IMR-90 (cell line): ENCODE results near the gene MPPED1. TPM values are rescaled to one million over a fixed set of nuclear protein-coding genes. Genes with fewer than 3 reads are reported as not detected.

Experiments
- ATAC-seq: fragments of 200-7000 bp; cut with Tn5 transposase; 2 replicates; pipeline ENCODE4 v1.9.1; 2020; ENCODE audit warnings: low read depth, mild to moderate bottlenecking, moderate library complexity
- BruUV-seq: library from RNA; stranded (reverse); fragments of 400-500 nt; replicated peaks from 2 replicates; lab custom pipeline; 2021; lab: Mats Ljungman, UMichigan
- CTCF ChIA-PET: fragments of 300-600 bp; formaldehyde crosslinking; extraction: SDS; loops from one replicate; lab custom pipeline; 2021; ENCODE audit warnings: antibody characterized with exemption; lab: Yijun Ruan, JAX
- POLR2A ChIA-PET: fragments of 300-600 bp; sonication (Branson Sonifier 250); formaldehyde crosslinking; loops from one replicate; lab custom pipeline; 2022; ENCODE audit warnings: antibody characterized with exemption; ENCODE audit not compliant: unreplicated experiment; lab: Charles Lee
- DNase-seq: peaks from one replicate; pipeline ENCODE4 v3.0.0; 2013
- H2AFZ ChIP-seq: replicated peaks from 2 replicates; pipeline ENCODE3; 2013; ENCODE audit warnings: low read length, mild to moderate bottlenecking; ENCODE audit not compliant: poor library complexity
- H2AK5ac ChIP-seq: 2 replicates; pipeline ENCODE4 v1.6.1; 2013; ENCODE audit warnings: low read depth, low read length, inconsistent platforms
- H2AK9ac ChIP-seq: replicated peaks from 2 replicates; pipeline ENCODE3; 2013; ENCODE audit warnings: mild to moderate bottlenecking, low read depth, low read length, moderate library complexity; ENCODE audit not compliant: poor library complexity
- H2BK120ac ChIP-seq: 2 replicates; pipeline ENCODE4 v1.6.1; 2013; ENCODE audit warnings: low read depth, low read length, inconsistent platforms
- H2BK15ac ChIP-seq: 3 replicates; pipeline ENCODE4 v1.6.1; 2013; ENCODE audit warnings: low read depth, low read length, inconsistent platforms
- H2BK20ac ChIP-seq: 2 replicates; pipeline ENCODE4 v1.6.1; 2013; ENCODE audit warnings: low read depth, mild to moderate bottlenecking, inconsistent platforms, low read length, moderate library complexity
- H2BK5ac ChIP-seq: 2 replicates; pipeline ENCODE4 v1.6.1; 2013; ENCODE audit warnings: mild to moderate bottlenecking, low read depth, low read length, inconsistent platforms; ENCODE audit not compliant: poor library complexity, severe bottlenecking
- H3K14ac ChIP-seq: replicated peaks from 2 replicates; pipeline ENCODE4 v1.6.1; 2013; ENCODE audit warnings: low read depth, low read length, inconsistent platforms
- H3K18ac ChIP-seq: 2 replicates; pipeline ENCODE4 v1.6.1; 2013; ENCODE audit warnings: low read depth, low read length, control low read depth
- H3K23ac ChIP-seq: 2 replicates; pipeline ENCODE4 v1.6.1; 2013; ENCODE audit warnings: low read depth, low read length, inconsistent platforms
- H3K27ac ChIP-seq: 2 replicates; pipeline ENCODE4 v1.5.1; 2013; ENCODE audit warnings: mild to moderate bottlenecking, control low read depth, low read length; ENCODE audit not compliant: insufficient read depth
- H3K27me3 ChIP-seq: 2 replicates; pipeline ENCODE4 v1.6.1; 2013; ENCODE audit warnings: low read length; ENCODE audit not compliant: control insufficient read depth, insufficient read depth
- H3K36me3 ChIP-seq: 2 replicates; pipeline ENCODE4 v1.6.1; 2013; ENCODE audit warnings: low read length, mixed read lengths; ENCODE audit not compliant: control insufficient read depth, insufficient read depth
- H3K4ac ChIP-seq: 2 replicates; pipeline ENCODE4 v1.6.1; 2013; ENCODE audit warnings: low read depth, low read length, inconsistent platforms
- H3K4me1 ChIP-seq: 2 replicates; pipeline ENCODE4 v1.6.1; 2013; ENCODE audit warnings: low read length, mixed read lengths; ENCODE audit not compliant: control insufficient read depth, insufficient read depth
- H3K4me2 ChIP-seq: 2 replicates; pipeline ENCODE4 v1.6.1; 2013; ENCODE audit warnings: low read depth, mild to moderate bottlenecking, control low read depth, low read length, moderate library complexity
- H3K4me3 ChIP-seq: 2 replicates; pipeline ENCODE4 v1.5.1; 2013; ENCODE audit warnings: low read depth, mild to moderate bottlenecking, control low read depth, low read length, moderate library complexity; ENCODE audit not compliant: insufficient read depth
- H3K56ac ChIP-seq: 2 replicates; pipeline ENCODE4 v1.6.1; 2013; ENCODE audit warnings: low read length, inconsistent platforms; ENCODE audit not compliant: insufficient read depth; ENCODE audit errors: extremely low read depth
- H3K79me1 ChIP-seq, 2 experiments: 2 replicates each; pipeline ENCODE4 v1.6.1; 2013; ENCODE audit warnings: low read length in 2 of 2, inconsistent platforms in 1 of 2, low read depth in 1 of 2
- H3K9ac ChIP-seq: 2 replicates; pipeline ENCODE4 v1.6.1; 2013; ENCODE audit warnings: low read depth, low read length, control low read depth
- H3K9me1 ChIP-seq: 2 replicates; pipeline ENCODE4 v1.6.1; 2013; ENCODE audit warnings: low read length, inconsistent platforms; ENCODE audit not compliant: insufficient read depth
- H3K9me3 ChIP-seq: 2 replicates; pipeline ENCODE4 v1.6.1; 2013; ENCODE audit warnings: low read length; ENCODE audit not compliant: control insufficient read depth, insufficient read depth
- H4K20me1 ChIP-seq: 2 replicates; pipeline ENCODE4 v1.6.1; 2013; ENCODE audit warnings: low read length, inconsistent platforms; ENCODE audit not compliant: insufficient read depth
- H4K5ac ChIP-seq: 2 replicates; pipeline ENCODE4 v1.6.1; 2013; ENCODE audit warnings: mild to moderate bottlenecking, low read depth, low read length, control low read depth
- H4K8ac ChIP-seq, 2 experiments: 2 replicates each; pipeline ENCODE4 v1.6.1; 2013; ENCODE audit warnings: low read depth in 2 of 2, low read length in 2 of 2, control low read depth in 1 of 2, inconsistent platforms in 1 of 2
- H4K91ac ChIP-seq: 2 replicates; pipeline ENCODE4 v1.6.1; 2013; ENCODE audit warnings: low read depth, low read length, inconsistent platforms; ENCODE audit not compliant: insufficient read depth
- CHD1 ChIP-seq: IDR thresholded peaks from 2 replicates; pipeline ENCODE4 v1.6.1; 2012; ENCODE audit warnings: low read depth, low read length, improper control_type of control experiment
- WGBS, 2 experiments: methylation state at CpG; one replicate each; pipeline versions ENCODE4 v1.1.5 to v1.1.7; 2013; ENCODE audit warnings: missing lambda C conversion rate in 2 of 2; ENCODE audit not compliant: insufficient read length in 1 of 2; ENCODE audit errors: extremely low coverage in 2 of 2; 5-methylcytosine and 5-hydroxymethylcytosine counted together
- dilution Hi-C: fragments of 300-500 bp; cut with HindIII; formaldehyde crosslinking; loops from one replicate; pipeline ENCODE4 v1.14.3; 2018; ENCODE audit warnings: low sequenced_read_pairs; ENCODE audit not compliant: unreplicated experiment
- in situ Hi-C: fragments of 300-500 bp; cut with MboI; formaldehyde crosslinking; loops from 3 replicates; pipeline ENCODE4 v1.14.3; 2019; ENCODE audit warnings: low sequenced_read_pairs, inconsistent platforms, mixed read lengths
- intact Hi-C: fragments of 100-400 bp; cut with micrococcal nuclease; formaldehyde crosslinking; loops from 2 replicates; pipeline ENCODE4 v1.10.0; 2022
- polyA plus RNA-seq, 3 experiments: library from polyadenylated mRNA; depleted of rRNA; stranded (reverse); fragments of >200 nt; gene quantifications; 2 replicates each; pipeline ENCODE4 v1.2.3, GENCODE V29; 2012; ENCODE audit warnings: low replicate concordance in 1 of 3
- total RNA-seq: library from RNA; depleted of rRNA; stranded (reverse); fragments of >200 nt; gene quantifications from 2 replicates; pipeline ENCODE4 v1.2.3, GENCODE V29; 2012

The MPPED1 gene
- total and polyA plus RNA-seq, 2 of the 4 experiments (the other 2 are of a cell fraction): not detected

DNA sequence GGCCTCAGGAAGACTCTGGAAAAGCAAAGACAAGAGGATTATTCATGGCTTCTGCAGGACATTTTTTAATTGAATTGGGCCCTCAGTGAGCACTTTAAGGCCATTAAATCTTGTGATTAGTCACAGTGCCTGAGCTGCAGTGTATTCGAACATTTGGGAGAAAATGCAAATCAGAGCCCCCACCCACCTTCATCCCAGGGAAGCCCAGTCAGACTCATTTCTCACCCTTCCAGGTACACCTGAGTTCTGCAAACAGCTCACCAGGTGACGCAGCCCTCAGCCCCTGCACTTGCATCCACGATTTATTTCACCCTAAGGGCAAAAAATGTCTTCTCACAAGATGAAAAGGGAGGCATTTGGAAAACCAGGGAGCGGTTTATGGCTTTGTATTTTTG is 128.7 kb downstream of the MPPED1 start:
- Histone ChIP-seq H3K56ac (no peak overlapping the region), H2AK9ac (no peak overlapping the region), H3K79me1 (no peaks in the 10 kb centered on the region), H3K36me3 (no peaks in the 10 kb centered on the region), H4K91ac (no peak overlapping the region), H3K9me3 (no peaks in the 10 kb centered on the region), H3K27ac (no peak overlapping the region), H3K4me2 (no peak overlapping the region), H3K23ac (no peak overlapping the region), H2BK120ac (no peak overlapping the region), H4K8ac (no peak overlapping the region), H4K5ac (no peak overlapping the region), H2BK5ac (no peak overlapping the region), H3K14ac (no peak overlapping the region), H3K9me1 (no peaks in the 10 kb centered on the region), H3K9ac (no peak overlapping the region), H2AFZ (no peak overlapping the region), H3K4me1 (no peaks in the 10 kb centered on the region), H2BK20ac (no peak overlapping the region), H4K20me1 (no peaks in the 10 kb centered on the region), H3K4me3 (no peak overlapping the region), H3K18ac (no peak overlapping the region), H2BK15ac (no peak overlapping the region), H2AK5ac (no peak overlapping the region), H3K4ac (no peak overlapping the region), H3K27me3 (no peaks in the 10 kb centered on the region; the same call in 1 of the 2 replicates)
- intact Hi-C loops (no loop called here), in situ Hi-C loops (no loop called here), dilution Hi-C loops (no loop called here)
- 29% methylated on average over 1 of the region's 4 CpGs; no CpG with 5 or more reads in 1 of the 2 experiments for WGBS, 2 experiments
- POLR2A ChIA-PET: no interaction called here
- CTCF ChIA-PET: no interaction called here
- TF ChIP-seq CHD1: no peak
- BruUV-seq: no TSS peak
- ATAC-seq: no peak
- no peak for DNase-seq
